ENCODE results near the gene TXNL4B. TPM values are rescaled to one million over a fixed set of nuclear protein-coding genes. Genes with fewer than 3 reads are reported as not detected.

TXNL4B gene
- total and polyA plus RNA-seq, 10 of the 15 experiments (the other 5 are each of a cell fraction or from before 2014, with no cell fraction given) = 11.1 to 24.0 (median 15.9) TPM

DNA sequence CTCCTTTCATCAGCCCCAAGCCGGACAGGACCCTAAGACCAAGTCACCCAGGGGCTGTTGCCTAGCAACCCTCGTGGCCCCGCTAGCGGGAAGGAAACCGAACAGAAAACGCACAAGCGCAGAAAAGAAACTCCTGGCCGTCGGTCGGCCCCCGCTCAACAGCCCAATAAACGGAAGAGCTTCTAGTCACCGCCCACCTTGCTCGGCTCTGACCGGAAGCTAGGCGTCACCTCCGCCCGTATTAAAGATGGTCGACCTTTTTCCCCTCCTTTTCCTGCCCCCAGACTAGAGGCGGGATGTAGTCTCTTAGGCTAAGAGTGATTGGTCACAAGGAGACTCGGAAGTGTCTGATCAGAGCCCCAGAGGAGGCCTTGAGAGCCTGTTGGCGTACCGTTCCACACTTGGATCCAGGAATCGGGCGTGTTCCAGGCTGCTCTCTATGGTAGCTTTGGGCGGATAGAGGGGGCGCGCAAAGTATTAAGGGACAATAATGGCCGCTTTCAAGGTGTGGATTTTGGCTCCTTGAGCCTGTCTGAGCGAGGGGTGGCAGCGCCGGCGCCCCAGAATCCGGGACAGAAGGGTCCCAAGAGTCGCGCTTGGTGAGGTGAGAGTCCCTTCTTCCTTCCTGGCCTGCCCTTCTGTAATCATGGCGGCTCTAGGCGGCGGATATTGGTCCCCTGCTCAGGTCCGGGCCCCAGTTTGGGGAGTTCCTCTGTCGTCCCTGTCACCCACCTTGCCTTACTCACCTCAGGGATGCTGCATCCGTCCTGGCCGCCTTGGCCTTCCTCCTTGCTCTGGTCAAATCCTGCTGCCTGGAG lies at the start of gene TXNL4B, which contains the start of gene DHX38 (continued):
- TF ChIP-seq, protein P1, sequence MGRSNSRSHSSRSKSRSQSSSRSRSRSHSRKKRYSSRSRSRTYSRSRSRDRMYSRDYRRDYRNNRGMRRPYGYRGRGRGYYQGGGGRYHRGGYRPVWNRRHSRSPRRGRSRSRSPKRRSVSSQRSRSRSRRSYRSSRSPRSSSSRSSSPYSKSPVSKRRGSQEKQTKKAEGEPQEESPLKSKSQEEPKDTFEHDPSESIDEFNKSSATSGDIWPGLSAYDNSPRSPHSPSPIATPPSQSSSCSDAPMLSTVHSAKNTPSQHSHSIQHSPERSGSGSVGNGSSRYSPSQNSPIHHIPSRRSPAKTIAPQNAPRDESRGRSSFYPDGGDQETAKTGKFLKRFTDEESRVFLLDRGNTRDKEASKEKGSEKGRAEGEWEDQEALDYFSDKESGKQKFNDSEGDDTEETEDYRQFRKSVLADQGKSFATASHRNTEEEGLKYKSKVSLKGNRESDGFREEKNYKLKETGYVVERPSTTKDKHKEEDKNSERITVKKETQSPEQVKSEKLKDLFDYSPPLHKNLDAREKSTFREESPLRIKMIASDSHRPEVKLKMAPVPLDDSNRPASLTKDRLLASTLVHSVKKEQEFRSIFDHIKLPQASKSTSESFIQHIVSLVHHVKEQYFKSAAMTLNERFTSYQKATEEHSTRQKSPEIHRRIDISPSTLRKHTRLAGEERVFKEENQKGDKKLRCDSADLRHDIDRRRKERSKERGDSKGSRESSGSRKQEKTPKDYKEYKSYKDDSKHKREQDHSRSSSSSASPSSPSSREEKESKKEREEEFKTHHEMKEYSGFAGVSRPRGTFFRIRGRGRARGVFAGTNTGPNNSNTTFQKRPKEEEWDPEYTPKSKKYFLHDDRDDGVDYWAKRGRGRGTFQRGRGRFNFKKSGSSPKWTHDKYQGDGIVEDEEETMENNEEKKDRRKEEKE (IDR thresholded peaks at IDR 0.05) = no peak
- TF ChIP-seq EED (IDR thresholded peaks at IDR 0.05; ENCODE audit: low read depth) = peak; percentile 73
- TF ChIP-seq PML (IDR thresholded peaks at IDR 0.05; ENCODE audit: low read length) = peak; percentile 59; the same call in 1 of the 2 replicates
- TF ChIP-seq CBFB (IDR thresholded peaks at IDR 0.05; ENCODE audit: low read depth) = peak; percentile 60; the same call in 1 of the 2 replicates
- peak; percentile 41; the same call in 1 of the 2 replicates for TF ChIP-seq RUNX3 (IDR thresholded peaks at IDR 0.05; ENCODE audit: low read length)
- TF ChIP-seq KLF5 (IDR thresholded peaks at IDR 0.05; ENCODE audit: partially characterized antibody) = peak; percentile 35
- no peak for TF ChIP-seq STAT1 (conservative IDR thresholded peaks at IDR 0.05)
- TF ChIP-seq, protein P2, sequence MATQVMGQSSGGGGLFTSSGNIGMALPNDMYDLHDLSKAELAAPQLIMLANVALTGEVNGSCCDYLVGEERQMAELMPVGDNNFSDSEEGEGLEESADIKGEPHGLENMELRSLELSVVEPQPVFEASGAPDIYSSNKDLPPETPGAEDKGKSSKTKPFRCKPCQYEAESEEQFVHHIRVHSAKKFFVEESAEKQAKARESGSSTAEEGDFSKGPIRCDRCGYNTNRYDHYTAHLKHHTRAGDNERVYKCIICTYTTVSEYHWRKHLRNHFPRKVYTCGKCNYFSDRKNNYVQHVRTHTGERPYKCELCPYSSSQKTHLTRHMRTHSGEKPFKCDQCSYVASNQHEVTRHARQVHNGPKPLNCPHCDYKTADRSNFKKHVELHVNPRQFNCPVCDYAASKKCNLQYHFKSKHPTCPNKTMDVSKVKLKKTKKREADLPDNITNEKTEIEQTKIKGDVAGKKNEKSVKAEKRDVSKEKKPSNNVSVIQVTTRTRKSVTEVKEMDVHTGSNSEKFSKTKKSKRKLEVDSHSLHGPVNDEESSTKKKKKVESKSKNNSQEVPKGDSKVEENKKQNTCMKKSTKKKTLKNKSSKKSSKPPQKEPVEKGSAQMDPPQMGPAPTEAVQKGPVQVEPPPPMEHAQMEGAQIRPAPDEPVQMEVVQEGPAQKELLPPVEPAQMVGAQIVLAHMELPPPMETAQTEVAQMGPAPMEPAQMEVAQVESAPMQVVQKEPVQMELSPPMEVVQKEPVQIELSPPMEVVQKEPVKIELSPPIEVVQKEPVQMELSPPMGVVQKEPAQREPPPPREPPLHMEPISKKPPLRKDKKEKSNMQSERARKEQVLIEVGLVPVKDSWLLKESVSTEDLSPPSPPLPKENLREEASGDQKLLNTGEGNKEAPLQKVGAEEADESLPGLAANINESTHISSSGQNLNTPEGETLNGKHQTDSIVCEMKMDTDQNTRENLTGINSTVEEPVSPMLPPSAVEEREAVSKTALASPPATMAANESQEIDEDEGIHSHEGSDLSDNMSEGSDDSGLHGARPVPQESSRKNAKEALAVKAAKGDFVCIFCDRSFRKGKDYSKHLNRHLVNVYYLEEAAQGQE (IDR thresholded peaks at IDR 0.05; ENCODE audit: low read depth, low read length) = peak; percentile 53; the same call in 1 of the 2 replicates
- TF ChIP-seq, protein P3, sequence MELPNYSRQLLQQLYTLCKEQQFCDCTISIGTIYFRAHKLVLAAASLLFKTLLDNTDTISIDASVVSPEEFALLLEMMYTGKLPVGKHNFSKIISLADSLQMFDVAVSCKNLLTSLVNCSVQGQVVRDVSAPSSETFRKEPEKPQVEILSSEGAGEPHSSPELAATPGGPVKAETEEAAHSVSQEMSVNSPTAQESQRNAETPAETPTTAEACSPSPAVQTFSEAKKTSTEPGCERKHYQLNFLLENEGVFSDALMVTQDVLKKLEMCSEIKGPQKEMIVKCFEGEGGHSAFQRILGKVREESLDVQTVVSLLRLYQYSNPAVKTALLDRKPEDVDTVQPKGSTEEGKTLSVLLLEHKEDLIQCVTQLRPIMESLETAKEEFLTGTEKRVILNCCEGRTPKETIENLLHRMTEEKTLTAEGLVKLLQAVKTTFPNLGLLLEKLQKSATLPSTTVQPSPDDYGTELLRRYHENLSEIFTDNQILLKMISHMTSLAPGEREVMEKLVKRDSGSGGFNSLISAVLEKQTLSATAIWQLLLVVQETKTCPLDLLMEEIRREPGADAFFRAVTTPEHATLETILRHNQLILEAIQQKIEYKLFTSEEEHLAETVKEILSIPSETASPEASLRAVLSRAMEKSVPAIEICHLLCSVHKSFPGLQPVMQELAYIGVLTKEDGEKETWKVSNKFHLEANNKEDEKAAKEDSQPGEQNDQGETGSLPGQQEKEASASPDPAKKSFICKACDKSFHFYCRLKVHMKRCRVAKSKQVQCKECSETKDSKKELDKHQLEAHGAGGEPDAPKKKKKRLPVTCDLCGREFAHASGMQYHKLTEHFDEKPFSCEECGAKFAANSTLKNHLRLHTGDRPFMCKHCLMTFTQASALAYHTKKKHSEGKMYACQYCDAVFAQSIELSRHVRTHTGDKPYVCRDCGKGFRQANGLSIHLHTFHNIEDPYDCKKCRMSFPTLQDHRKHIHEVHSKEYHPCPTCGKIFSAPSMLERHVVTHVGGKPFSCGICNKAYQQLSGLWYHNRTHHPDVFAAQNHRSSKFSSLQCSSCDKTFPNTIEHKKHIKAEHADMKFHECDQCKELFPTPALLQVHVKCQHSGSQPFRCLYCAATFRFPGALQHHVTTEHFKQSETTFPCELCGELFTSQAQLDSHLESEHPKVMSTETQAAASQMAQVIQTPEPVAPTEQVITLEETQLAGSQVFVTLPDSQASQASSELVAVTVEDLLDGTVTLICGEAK (IDR thresholded peaks at IDR 0.05; ENCODE audit: borderline replicate concordance) = peak; percentile 98
- no peak for TF ChIP-seq RFX5 (IDR thresholded peaks at IDR 0.05; ENCODE audit: low read depth, low read length)
- TF ChIP-seq NR2F1 (conservative IDR thresholded peaks at IDR 0.05) = no peak
- TF ChIP-seq GABPA (IDR thresholded peaks at IDR 0.05; ENCODE audit: low read depth) = peak; percentile 96
- TF ChIP-seq ZSCAN29 (IDR thresholded peaks at IDR 0.05) = no peak
- no peak for TF ChIP-seq SMC3 (IDR thresholded peaks at IDR 0.05; ENCODE audit: borderline replicate concordance, low read length)
- TF ChIP-seq, protein P4, sequence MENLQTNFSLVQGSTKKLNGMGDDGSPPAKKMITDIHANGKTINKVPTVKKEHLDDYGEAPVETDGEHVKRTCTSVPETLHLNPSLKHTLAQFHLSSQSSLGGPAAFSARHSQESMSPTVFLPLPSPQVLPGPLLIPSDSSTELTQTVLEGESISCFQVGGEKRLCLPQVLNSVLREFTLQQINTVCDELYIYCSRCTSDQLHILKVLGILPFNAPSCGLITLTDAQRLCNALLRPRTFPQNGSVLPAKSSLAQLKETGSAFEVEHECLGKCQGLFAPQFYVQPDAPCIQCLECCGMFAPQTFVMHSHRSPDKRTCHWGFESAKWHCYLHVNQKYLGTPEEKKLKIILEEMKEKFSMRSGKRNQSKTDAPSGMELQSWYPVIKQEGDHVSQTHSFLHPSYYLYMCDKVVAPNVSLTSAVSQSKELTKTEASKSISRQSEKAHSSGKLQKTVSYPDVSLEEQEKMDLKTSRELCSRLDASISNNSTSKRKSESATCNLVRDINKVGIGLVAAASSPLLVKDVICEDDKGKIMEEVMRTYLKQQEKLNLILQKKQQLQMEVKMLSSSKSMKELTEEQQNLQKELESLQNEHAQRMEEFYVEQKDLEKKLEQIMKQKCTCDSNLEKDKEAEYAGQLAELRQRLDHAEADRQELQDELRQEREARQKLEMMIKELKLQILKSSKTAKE (IDR thresholded peaks at IDR 0.05; ENCODE audit: low read depth, poor library complexity, severe bottlenecking) = peak; percentile 74
- no peak for TF ChIP-seq WRNIP1 (IDR thresholded peaks at IDR 0.05; ENCODE audit: borderline replicate concordance, low read depth, low read length)
